ENCODE data around the gene IMMT.

- no peak for TF ChIP-seq EZH2 (IDR thresholded peaks at IDR 0.05; ENCODE audit: low read length)
- TF ChIP-seq CTCF (optimal IDR thresholded peaks at IDR 0.05 in 1 of 3, IDR thresholded peaks at IDR 0.05 in 1 of 3, conservative IDR thresholded peaks at IDR 0.05 in 1 of 3; ENCODE audit: extremely low read depth in 1 of 3, insufficient read depth in 2 of 3, low read length in 3 of 3), result no peak
These were observed 48.0 kb upstream of the IMMT start for GRCh38 chr2:86243272-86243671.
